ENCODE data around the gene CTBP1. TPM values are rescaled to one million over a fixed set of nuclear protein-coding genes. Genes with fewer than 3 reads are reported as not detected.

CTBP1 gene
- total and polyA plus RNA-seq, 2 donors, result 98.2 to 188 TPM

DNA sequence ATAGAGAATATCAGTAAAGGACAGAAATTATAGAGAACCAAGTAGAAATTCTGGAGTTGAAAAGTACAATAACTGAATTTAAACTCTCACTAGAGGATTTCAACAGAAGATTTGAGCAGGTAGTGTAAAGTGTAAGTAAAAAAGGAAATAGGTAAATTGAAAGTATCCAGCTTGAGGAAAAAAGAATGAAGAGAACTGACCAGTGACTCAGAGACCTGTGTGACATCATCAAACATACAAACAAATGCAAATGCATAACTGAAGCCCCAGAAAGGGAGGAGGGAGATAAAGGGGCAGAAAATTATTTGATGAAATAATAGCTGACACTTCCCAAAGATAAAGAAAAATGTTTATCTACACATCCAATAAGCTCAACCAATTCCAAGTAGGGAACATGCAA, 68.3 kb downstream of the CTBP1 start:
- Histone ChIP-seq H3K27me3 (ENCODE audit: control insufficient read depth in 2 of 2, insufficient read depth in 1 of 2, low read length in 1 of 2) (peaks cover 0 to under 1% of the 10 kb centered on the region in 2 donors), H3K36me3 (ENCODE audit: control insufficient read depth in 2 of 2, insufficient read depth in 2 of 2, low read length in 1 of 2) (no peaks in the 10 kb centered on the region), H3K9me3 (ENCODE audit: control insufficient read depth in 2 of 2, insufficient read depth in 1 of 2, low read length in 1 of 2) (peaks cover 3% of the 10 kb centered on the region in 2 donors), H3K4me3 (ENCODE audit: low read length in 2 of 2) (no peak overlapping the region), H3K4me1 (ENCODE audit: control insufficient read depth in 2 of 2, insufficient read depth in 2 of 2, low read length in 2 of 2) (peaks cover 0 to 5% of the 10 kb centered on the region in 2 donors), H3K27ac (ENCODE audit: low read depth in 1 of 2, low read length in 1 of 2) (no peak overlapping the region)
- no peak for DNase-seq (ENCODE audit: low read depth in 6 of 9, low spot score in 9 of 9)

DNA sequence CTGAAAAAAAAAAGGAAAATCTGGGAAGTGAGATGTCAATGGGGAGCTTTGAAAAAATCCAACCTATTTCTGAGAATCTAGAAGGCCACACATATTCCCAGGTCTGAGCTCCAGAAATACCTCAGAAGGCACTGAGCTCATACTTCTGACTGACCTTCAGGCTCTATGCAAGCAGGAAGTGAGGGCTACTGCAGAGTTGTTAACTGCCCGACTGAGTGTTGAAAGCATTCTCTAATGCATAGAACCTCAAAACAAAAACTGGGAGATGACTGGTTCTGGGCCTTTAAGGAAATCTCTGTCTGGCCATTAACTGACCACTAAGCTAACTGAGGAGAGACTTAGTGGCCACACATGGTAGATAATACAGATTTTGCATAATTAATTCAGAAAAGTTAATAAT, 69.0 kb downstream of the CTBP1 start:
- Histone ChIP-seq H3K4me3 (ENCODE audit: low read length in 2 of 2) (no peak overlapping the region), H3K9me3 (ENCODE audit: control insufficient read depth in 2 of 2, insufficient read depth in 1 of 2, low read length in 1 of 2) (peaks cover 3% of the 10 kb centered on the region in 2 donors), H3K27ac (ENCODE audit: low read depth in 1 of 2, low read length in 1 of 2) (no peak overlapping the region), H3K27me3 (ENCODE audit: control insufficient read depth in 2 of 2, insufficient read depth in 1 of 2, low read length in 1 of 2) (peaks cover 0 to 5% of the 10 kb centered on the region in 2 donors), H3K36me3 (ENCODE audit: control insufficient read depth in 2 of 2, insufficient read depth in 2 of 2, low read length in 1 of 2) (no peaks in the 10 kb centered on the region), H3K4me1 (ENCODE audit: control insufficient read depth in 2 of 2, insufficient read depth in 2 of 2, low read length in 2 of 2) (peaks cover 0 to 5% of the 10 kb centered on the region in 2 donors)
- 100% methylated on average over 1 of the region's 1 CpG for WGBS
- DNase-seq (ENCODE audit: low read depth in 6 of 9, low spot score in 9 of 9), result no peak

DNA sequence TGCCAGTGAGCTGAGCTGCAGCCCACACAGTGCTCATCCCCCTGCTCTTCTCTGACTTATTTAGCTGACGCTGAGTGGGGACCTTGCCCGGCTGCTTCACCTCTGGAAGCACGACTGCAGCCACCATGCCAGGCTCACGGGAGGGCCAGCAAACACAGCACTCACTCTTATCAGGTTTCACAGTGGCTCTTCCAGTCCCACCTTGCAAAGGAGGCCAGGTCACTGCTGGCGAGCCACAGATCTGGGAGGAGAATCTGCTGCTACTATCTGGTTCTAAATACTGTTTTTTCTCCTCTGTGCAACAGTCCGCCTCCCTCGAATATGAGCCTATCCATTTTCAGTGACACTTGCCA, 69.9 kb downstream of the CTBP1 start:
- Histone ChIP-seq H3K36me3 (ENCODE audit: control insufficient read depth in 2 of 2, insufficient read depth in 2 of 2, low read length in 1 of 2) (no peaks in the 10 kb centered on the region), H3K27me3 (ENCODE audit: control insufficient read depth in 2 of 2, insufficient read depth in 1 of 2, low read length in 1 of 2) (peaks cover 0 to 11% of the 10 kb centered on the region in 2 donors), H3K4me1 (ENCODE audit: control insufficient read depth in 2 of 2, insufficient read depth in 2 of 2, low read length in 2 of 2) (peaks cover 0 to 3% of the 10 kb centered on the region in 2 donors), H3K4me3 (ENCODE audit: low read length in 2 of 2) (no peak overlapping the region), H3K9me3 (ENCODE audit: control insufficient read depth in 2 of 2, insufficient read depth in 1 of 2, low read length in 1 of 2) (peaks cover 3% of the 10 kb centered on the region in 2 donors), H3K27ac (ENCODE audit: low read depth in 1 of 2, low read length in 1 of 2) (no peak overlapping the region)
- 92% methylated on average over 7 of the region's 7 CpGs for WGBS
- DNase-seq (ENCODE audit: low read depth in 6 of 9, low spot score in 9 of 9), result no peak

GRCh38 chr4:1178300-1179088, 70.4 kb downstream of the CTBP1 start:
- DNase-seq (ENCODE audit: low read depth in 6 of 9, low spot score in 9 of 9), result no peak
- 94% methylated on average over 11 of the region's 11 CpGs for WGBS
- Histone ChIP-seq H3K4me1 (ENCODE audit: control insufficient read depth in 2 of 2, insufficient read depth in 2 of 2, low read length in 2 of 2) (no peaks in the 10 kb centered on the region), H3K36me3 (ENCODE audit: control insufficient read depth in 2 of 2, insufficient read depth in 2 of 2, low read length in 1 of 2) (no peaks in the 10 kb centered on the region), H3K27ac (ENCODE audit: low read depth in 1 of 2, low read length in 1 of 2) (no peak overlapping the region), H3K27me3 (ENCODE audit: control insufficient read depth in 2 of 2, insufficient read depth in 1 of 2, low read length in 1 of 2) (peaks cover under 1 to 17% of the 10 kb centered on the region in 2 donors), H3K4me3 (ENCODE audit: low read length in 2 of 2) (no peak overlapping the region), H3K9me3 (ENCODE audit: control insufficient read depth in 2 of 2, insufficient read depth in 1 of 2, low read length in 1 of 2) (peaks cover 3% of the 10 kb centered on the region in 2 donors)

DNA sequence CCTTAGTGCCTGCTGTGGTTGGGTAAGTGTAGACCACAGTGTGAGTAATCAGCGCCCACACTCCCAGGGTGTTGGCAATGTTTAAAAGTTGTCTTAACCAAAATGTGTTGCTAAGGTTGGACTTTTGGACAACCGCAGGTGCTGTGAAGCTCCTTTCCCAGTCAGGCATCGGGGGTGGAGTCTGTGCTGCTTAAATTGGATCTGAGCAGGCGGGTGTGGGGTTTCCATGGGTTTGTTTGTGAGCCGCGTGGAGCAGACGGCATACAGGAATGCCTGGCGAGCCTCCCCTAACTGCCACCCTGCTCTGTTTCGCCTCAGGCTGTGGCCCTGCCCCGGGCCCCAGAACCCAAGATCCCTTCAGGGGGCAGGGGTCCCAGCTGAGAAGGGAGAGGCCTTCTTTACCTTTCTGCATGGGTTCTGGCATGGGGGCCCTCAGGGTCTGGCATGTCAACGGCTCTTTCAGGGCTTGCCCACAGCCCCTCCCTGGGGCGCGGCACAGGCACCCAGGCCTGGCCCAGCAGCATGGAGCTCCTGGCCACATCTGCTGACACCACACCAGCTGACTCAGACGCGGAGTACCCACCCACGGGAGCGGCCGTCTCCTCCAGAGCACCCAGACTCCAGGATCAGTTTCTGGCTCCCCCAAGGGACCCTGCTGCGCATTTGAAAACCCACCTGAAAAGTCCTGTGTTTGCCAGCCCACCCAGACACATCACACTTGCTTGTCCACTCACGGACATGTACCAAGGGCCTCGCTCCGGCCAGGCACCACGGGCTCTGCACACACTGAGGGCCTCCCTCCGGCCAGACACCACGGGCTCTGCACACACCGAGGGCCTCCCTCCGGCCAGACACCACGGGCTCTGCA, 71.4 kb downstream of the CTBP1 start:
- peaks cover 0 to 3% of the 10 kb centered on the region in 2 donors for H3K4me1 ChIP-seq (ENCODE audit: control insufficient read depth in 2 of 2, insufficient read depth in 2 of 2, low read length in 2 of 2)
- H3K9me3 ChIP-seq (ENCODE audit: control insufficient read depth in 2 of 2, insufficient read depth in 1 of 2, low read length in 1 of 2), result peaks cover 3% of the 10 kb centered on the region in 2 donors
- H3K4me3 ChIP-seq (ENCODE audit: low read length in 2 of 2), result no peak overlapping the region
- peaks cover 7 to 26% of the 10 kb centered on the region in 2 donors for H3K27me3 ChIP-seq (ENCODE audit: control insufficient read depth in 2 of 2, insufficient read depth in 1 of 2, low read length in 1 of 2)
- DNase-seq (ENCODE audit: low read depth in 6 of 9, low spot score in 9 of 9), result no peak
- 91% methylated on average over 28 of the region's 28 CpGs for WGBS
- no peaks in the 10 kb centered on the region for H3K36me3 ChIP-seq (ENCODE audit: control insufficient read depth in 2 of 2, insufficient read depth in 2 of 2, low read length in 1 of 2)
- H3K27ac ChIP-seq (ENCODE audit: low read depth in 1 of 2, low read length in 1 of 2), result no peak overlapping the region

DNA sequence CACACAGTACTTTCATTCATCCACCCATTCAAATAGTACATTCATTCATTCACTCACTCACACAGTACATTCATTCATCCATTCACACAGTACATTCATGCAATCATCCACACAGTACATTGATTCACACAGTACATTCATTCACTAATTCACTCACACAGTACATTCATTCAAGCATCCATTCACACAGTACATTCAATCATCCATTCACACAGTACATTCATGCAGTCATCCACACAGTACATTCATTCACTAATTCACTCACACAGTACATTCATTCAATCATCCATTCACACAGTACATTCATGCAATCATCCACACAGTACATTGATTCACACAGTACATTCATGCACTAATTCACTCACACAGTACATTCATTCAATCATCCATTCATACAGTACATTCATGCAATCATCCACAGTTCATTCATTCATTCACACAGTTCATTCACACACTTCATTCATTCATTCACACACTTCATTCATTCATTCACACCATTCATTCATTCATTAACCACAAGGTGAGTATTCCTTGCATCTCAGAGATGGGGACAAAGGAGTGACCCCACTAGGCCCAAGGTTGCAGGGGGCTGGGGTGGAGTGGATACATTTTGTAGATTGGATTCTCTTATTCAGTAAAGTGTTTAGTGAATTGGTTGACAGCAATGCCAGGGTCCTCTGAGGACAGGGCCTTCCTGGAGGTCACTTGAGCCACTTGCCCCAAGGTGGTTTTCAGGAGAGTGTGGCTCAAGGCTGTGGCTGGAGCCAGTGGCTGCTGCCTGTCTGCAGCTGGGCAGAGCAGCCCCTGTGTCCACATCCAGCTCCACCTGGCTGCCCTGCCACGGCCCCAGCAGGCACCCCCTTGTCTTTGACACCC, 72.3 kb downstream of the CTBP1 start:
- WGBS, result 87% methylated on average over 1 of the region's 1 CpG
- Histone ChIP-seq H3K9me3 (ENCODE audit: control insufficient read depth in 2 of 2, insufficient read depth in 1 of 2, low read length in 1 of 2) (peaks cover 3% of the 10 kb centered on the region in 2 donors), H3K4me1 (ENCODE audit: control insufficient read depth in 2 of 2, insufficient read depth in 2 of 2, low read length in 2 of 2) (peaks cover 3 to 12% of the 10 kb centered on the region in 2 donors), H3K4me3 (ENCODE audit: low read length in 2 of 2) (no peak overlapping the region), H3K27ac (ENCODE audit: low read depth in 1 of 2, low read length in 1 of 2) (no peak overlapping the region), H3K27me3 (ENCODE audit: control insufficient read depth in 2 of 2, insufficient read depth in 1 of 2, low read length in 1 of 2) (peaks cover 16 to 35% of the 10 kb centered on the region in 2 donors), H3K36me3 (ENCODE audit: control insufficient read depth in 2 of 2, insufficient read depth in 2 of 2, low read length in 1 of 2) (no peaks in the 10 kb centered on the region)
- DNase-seq (ENCODE audit: low read depth in 6 of 9, low spot score in 9 of 9), result no peak

- H3K4me1 ChIP-seq (ENCODE audit: control insufficient read depth in 2 of 2, insufficient read depth in 2 of 2, low read length in 2 of 2), result peaks cover 7 to 17% of the 10 kb centered on the region in 2 donors
- no peak overlapping the region for H3K4me3 ChIP-seq (ENCODE audit: low read length in 2 of 2)
- 98% methylated on average over 7 of the region's 7 CpGs for WGBS
- peaks cover 25 to 44% of the 10 kb centered on the region in 2 donors for H3K27me3 ChIP-seq (ENCODE audit: control insufficient read depth in 2 of 2, insufficient read depth in 1 of 2, low read length in 1 of 2)
- DNase-seq (ENCODE audit: low read depth in 6 of 9, low spot score in 9 of 9), result no peak
- peaks cover 2 to 3% of the 10 kb centered on the region in 2 donors for H3K9me3 ChIP-seq (ENCODE audit: control insufficient read depth in 2 of 2, insufficient read depth in 1 of 2, low read length in 1 of 2)
- no peak overlapping the region for H3K27ac ChIP-seq (ENCODE audit: low read depth in 1 of 2, low read length in 1 of 2)
- no peaks in the 10 kb centered on the region for H3K36me3 ChIP-seq (ENCODE audit: control insufficient read depth in 2 of 2, insufficient read depth in 2 of 2, low read length in 1 of 2)
These were observed 73.2 kb downstream of the CTBP1 start for GRCh38 chr4:1175635-1176229.

DNA sequence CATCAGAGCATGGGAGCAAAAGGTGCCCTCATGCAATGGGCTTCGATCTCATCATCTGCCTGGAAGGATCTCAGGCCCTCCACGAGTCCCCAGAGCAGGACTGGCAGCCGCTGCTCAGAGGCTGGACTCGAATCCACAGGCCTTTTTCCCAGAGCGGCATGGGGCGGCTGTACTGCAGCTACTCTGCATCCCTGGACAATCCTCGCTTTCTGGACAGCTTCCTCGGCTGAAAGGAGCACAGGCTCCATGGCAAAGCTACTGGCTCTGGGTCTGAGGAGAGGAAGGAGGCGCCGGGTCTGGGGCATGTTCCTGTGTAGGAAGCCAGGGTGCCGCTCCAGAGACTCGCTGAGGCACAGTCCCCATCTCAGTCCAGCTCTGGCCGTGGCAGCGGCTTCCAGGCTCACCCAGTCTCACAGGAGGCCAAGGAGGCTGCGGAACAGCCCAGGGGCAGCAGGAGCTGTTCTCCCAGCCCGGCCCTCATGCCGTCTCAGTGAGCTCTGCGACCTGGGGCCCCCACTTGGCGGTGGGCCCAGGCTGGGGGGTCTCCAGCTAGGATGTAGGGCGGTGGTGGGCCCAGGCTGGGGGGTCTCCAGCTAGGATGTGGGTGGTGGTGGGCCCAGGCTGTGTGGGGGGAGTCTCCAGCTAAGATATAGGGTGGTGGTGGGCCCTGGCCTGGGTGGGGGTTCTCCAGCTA, 73.8 kb downstream of the CTBP1 start:
- Histone ChIP-seq H3K4me3 (ENCODE audit: low read length in 2 of 2) (no peak overlapping the region), H3K36me3 (ENCODE audit: control insufficient read depth in 2 of 2, insufficient read depth in 2 of 2, low read length in 1 of 2) (no peaks in the 10 kb centered on the region), H3K27me3 (ENCODE audit: control insufficient read depth in 2 of 2, insufficient read depth in 1 of 2, low read length in 1 of 2) (peaks cover 30 to 51% of the 10 kb centered on the region in 2 donors), H3K4me1 (ENCODE audit: control insufficient read depth in 2 of 2, insufficient read depth in 2 of 2, low read length in 2 of 2) (peaks cover 7 to 17% of the 10 kb centered on the region in 2 donors), H3K9me3 (ENCODE audit: control insufficient read depth in 2 of 2, insufficient read depth in 1 of 2, low read length in 1 of 2) (peaks cover 2 to 3% of the 10 kb centered on the region in 2 donors), H3K27ac (ENCODE audit: low read depth in 1 of 2, low read length in 1 of 2) (no peak overlapping the region)
- 97% methylated on average over 20 of the region's 20 CpGs for WGBS
- DNase-seq (ENCODE audit: low read depth in 6 of 9, low spot score in 9 of 9), result no peak
